ENCODE results near the gene EFCAB7.

The EFCAB7 gene

GRCh38 chr1:63607322-63607721, 84.0 kb downstream of the EFCAB7 start:
- DNase-seq = no peak

- DNase-seq = peak in 1 of 3 donors; percentile 22
These were observed 87.9 kb downstream of the EFCAB7 start for GRCh38 chr1:63611231-63611630.

GRCh38 chr1:63612564-63612963, 89.2 kb downstream of the EFCAB7 start:
- peak in 2 of 3 donors; percentile 12 to 17 for DNase-seq

GRCh38 chr1:63612971-63613370, 89.6 kb downstream of the EFCAB7 start:
- no peak for DNase-seq

GRCh38 chr1:63615768-63616420, 92.6 kb downstream of the EFCAB7 start:
- DNase-seq = peak; percentile 79 to 89 (median 84)

GRCh38 chr1:63617450-63617849, 94.1 kb downstream of the EFCAB7 start:
- DNase-seq = no peak

GRCh38 chr1:63618011-63618410, 94.7 kb downstream of the EFCAB7 start:
- no peak for DNase-seq

GRCh38 chr1:63619558-63619957, 96.2 kb downstream of the EFCAB7 start:
- DNase-seq = no peak

GRCh38 chr1:63620671-63621070, 97.3 kb downstream of the EFCAB7 start:
- no peak for DNase-seq

- DNase-seq = no peak
These were observed 97.8 kb downstream of the EFCAB7 start for GRCh38 chr1:63621075-63621474.

- no peak for DNase-seq
These were observed 98.4 kb downstream of the EFCAB7 start for GRCh38 chr1:63621698-63622097.

All from suppressor macrophage treated with lipopolysaccharide for 1 hour (primary cell).